SIG-M5 (cell line): ENCODE results near the gene ZBTB45.

Source experiments
- DNase-seq: peaks from one replicate; lab custom pipeline; 2025; lab: John Stamatoyannopoulos, UW

The ZBTB45 gene

GRCh38 chr19:58519355-58520256, at the start of gene ZBTB45:
TSS of gene ZBTB45 (minus strand) at chr19:58519810. CDS start at chr19:58517673, 2,137 bp downstream.
- DNase-seq, result peak; percentile 84

- DNase-seq, result no peak
These were observed 49.0 kb upstream of the ZBTB45 start for GRCh38 chr19:58568453-58569130.

GRCh38 chr19:58566989-58567388, 47.4 kb upstream of the ZBTB45 start:
- no peak for DNase-seq

GRCh38 chr19:58563823-58564222, 44.2 kb upstream of the ZBTB45 start:
- no peak for DNase-seq

- no peak for DNase-seq
These were observed 43.5 kb upstream of the ZBTB45 start for GRCh38 chr19:58563034-58563573.

- DNase-seq, result no peak
These were observed 42.8 kb upstream of the ZBTB45 start for GRCh38 chr19:58562122-58563033.

GRCh38 chr19:58561373-58562121, 41.9 kb upstream of the ZBTB45 start:
- no peak for DNase-seq

- no peak for DNase-seq
These were observed 41.3 kb upstream of the ZBTB45 start for GRCh38 chr19:58560921-58561320.

GRCh38 chr19:58560007-58560887, 40.6 kb upstream of the ZBTB45 start:
- DNase-seq, result no peak

GRCh38 chr19:58559275-58560006, 39.8 kb upstream of the ZBTB45 start:
- DNase-seq, result no peak

GRCh38 chr19:58558623-58559274, 39.1 kb upstream of the ZBTB45 start:
- DNase-seq, result no peak

GRCh38 chr19:58558066-58558622, 38.5 kb upstream of the ZBTB45 start, which contains the start of gene UBE2M:
TSS of gene UBE2M (minus strand) at chr19:58558611. CDS start at chr19:58558381, 230 bp downstream.
- no peak for DNase-seq

GRCh38 chr19:58557221-58558065, 37.8 kb upstream of the ZBTB45 start:
- DNase-seq, result no peak

- no peak for DNase-seq
These were observed 37.1 kb upstream of the ZBTB45 start for GRCh38 chr19:58556622-58557220.

GRCh38 chr19:58555920-58556621, 36.5 kb upstream of the ZBTB45 start:
- no peak for DNase-seq

GRCh38 chr19:58555369-58555885, 35.8 kb upstream of the ZBTB45 start:
- no peak for DNase-seq
